ENCODE results near the gene SERPINB11.

The SERPINB11 gene

GRCh38 chr18:63689064-63689463 lies 13.7 kb upstream of the SERPINB11 start:
- H2AFZ ChIP-seq (ENCODE audit: low read depth, low read length), result no peak overlapping the region
- no peak overlapping the region for H3K4me3 ChIP-seq (ENCODE audit: low read length)
- no peaks in the 10 kb centered on the region for H3K36me3 ChIP-seq (ENCODE audit: insufficient read depth, low read length)
- H3K4me1 ChIP-seq (ENCODE audit: insufficient read depth, low read length), result no peaks in the 10 kb centered on the region
- no peaks in the 10 kb centered on the region for H3K9me3 ChIP-seq (ENCODE audit: low read length)
- no peaks in the 10 kb centered on the region for H3K27me3 ChIP-seq (ENCODE audit: insufficient read depth, low read length)

GRCh38 chr18:63697097-63697660 lies 5.6 kb upstream of the SERPINB11 start:
- H3K4me3 ChIP-seq (ENCODE audit: low read length), result no peak overlapping the region
- no peaks in the 10 kb centered on the region for H3K4me1 ChIP-seq (ENCODE audit: insufficient read depth, low read length)
- no peaks in the 10 kb centered on the region for H3K27me3 ChIP-seq (ENCODE audit: insufficient read depth, low read length)
- no peaks in the 10 kb centered on the region for H3K36me3 ChIP-seq (ENCODE audit: insufficient read depth, low read length)
- H2AFZ ChIP-seq (ENCODE audit: low read depth, low read length), result no peak overlapping the region
- H3K9me3 ChIP-seq (ENCODE audit: low read length), result no peaks in the 10 kb centered on the region

GRCh38 chr18:63700501-63700900 lies 2.3 kb upstream of the SERPINB11 start:
- Histone ChIP-seq H3K27me3 (ENCODE audit: insufficient read depth, low read length) (no peaks in the 10 kb centered on the region), H3K4me3 (ENCODE audit: low read length) (no peak overlapping the region), H3K4me1 (ENCODE audit: insufficient read depth, low read length) (no peaks in the 10 kb centered on the region), H3K36me3 (ENCODE audit: insufficient read depth, low read length) (no peaks in the 10 kb centered on the region), H2AFZ (ENCODE audit: low read depth, low read length) (no peak overlapping the region), H3K9me3 (ENCODE audit: low read length) (no peaks in the 10 kb centered on the region)

- H3K9me3 ChIP-seq (ENCODE audit: low read length), result no peaks in the 10 kb centered on the region
Measured at GRCh38 chr18:63701952-63702351, 808 bp upstream of the SERPINB11 start.

GRCh38 chr18:63705401-63705800 lies 2.6 kb downstream of the SERPINB11 start:
- Histone ChIP-seq H3K9me3 (ENCODE audit: low read length) (no peaks in the 10 kb centered on the region), H2AFZ (ENCODE audit: low read depth, low read length) (no peak overlapping the region), H3K27me3 (ENCODE audit: insufficient read depth, low read length) (no peaks in the 10 kb centered on the region), H3K4me1 (ENCODE audit: insufficient read depth, low read length) (no peaks in the 10 kb centered on the region), H3K36me3 (ENCODE audit: insufficient read depth, low read length) (no peaks in the 10 kb centered on the region), H3K4me3 (ENCODE audit: low read length) (no peak overlapping the region)

More at GRCh38 chr18:63701952-63702351, 808 bp upstream of the SERPINB11 start:
- H3K27me3 ChIP-seq (ENCODE audit: insufficient read depth, low read length), result no peaks in the 10 kb centered on the region
- no peak overlapping the region for H2AFZ ChIP-seq (ENCODE audit: low read depth, low read length)
- H3K36me3 ChIP-seq (ENCODE audit: insufficient read depth, low read length), result no peaks in the 10 kb centered on the region
- no peak overlapping the region for H3K4me3 ChIP-seq (ENCODE audit: low read length)
- no peaks in the 10 kb centered on the region for H3K4me1 ChIP-seq (ENCODE audit: insufficient read depth, low read length)

GRCh38 chr18:63707816-63708215 lies 5.1 kb downstream of the SERPINB11 start:
- no peaks in the 10 kb centered on the region for H3K9me3 ChIP-seq (ENCODE audit: low read length)

GRCh38 chr18:63708650-63709049 lies 5.9 kb downstream of the SERPINB11 start:
- no peaks in the 10 kb centered on the region for H3K9me3 ChIP-seq (ENCODE audit: low read length)
- no peak overlapping the region for H3K4me3 ChIP-seq (ENCODE audit: low read length)
- no peaks in the 10 kb centered on the region for H3K4me1 ChIP-seq (ENCODE audit: insufficient read depth, low read length)
- H3K36me3 ChIP-seq (ENCODE audit: insufficient read depth, low read length), result no peaks in the 10 kb centered on the region
- H3K27me3 ChIP-seq (ENCODE audit: insufficient read depth, low read length), result no peaks in the 10 kb centered on the region
- no peak overlapping the region for H2AFZ ChIP-seq (ENCODE audit: low read depth, low read length)

More at GRCh38 chr18:63707816-63708215, 5.1 kb downstream of the SERPINB11 start:
- H3K27me3 ChIP-seq (ENCODE audit: insufficient read depth, low read length), result no peaks in the 10 kb centered on the region
- H3K4me1 ChIP-seq (ENCODE audit: insufficient read depth, low read length), result no peaks in the 10 kb centered on the region
- H3K4me3 ChIP-seq (ENCODE audit: low read length), result no peak overlapping the region
- H3K36me3 ChIP-seq (ENCODE audit: insufficient read depth, low read length), result no peaks in the 10 kb centered on the region
- no peak overlapping the region for H2AFZ ChIP-seq (ENCODE audit: low read depth, low read length)

- Histone ChIP-seq H3K9me3 (ENCODE audit: low read length) (no peaks in the 10 kb centered on the region), H2AFZ (ENCODE audit: low read depth, low read length) (no peak overlapping the region), H3K27me3 (ENCODE audit: insufficient read depth, low read length) (no peaks in the 10 kb centered on the region), H3K36me3 (ENCODE audit: insufficient read depth, low read length) (no peaks in the 10 kb centered on the region), H3K4me3 (ENCODE audit: low read length) (no peak overlapping the region), H3K4me1 (ENCODE audit: insufficient read depth, low read length) (no peaks in the 10 kb centered on the region)
Measured at GRCh38 chr18:63725682-63726480, 23.1 kb downstream of the SERPINB11 start.

GRCh38 chr18:63730773-63731172 lies 28.0 kb downstream of the SERPINB11 start:
- Histone ChIP-seq H2AFZ (ENCODE audit: low read depth, low read length) (no peak overlapping the region), H3K4me3 (ENCODE audit: low read length) (no peak overlapping the region), H3K9me3 (ENCODE audit: low read length) (no peaks in the 10 kb centered on the region), H3K4me1 (ENCODE audit: insufficient read depth, low read length) (no peaks in the 10 kb centered on the region), H3K27me3 (ENCODE audit: insufficient read depth, low read length) (no peaks in the 10 kb centered on the region), H3K36me3 (ENCODE audit: insufficient read depth, low read length) (no peaks in the 10 kb centered on the region)

- Histone ChIP-seq H3K36me3 (ENCODE audit: insufficient read depth, low read length) (no peaks in the 10 kb centered on the region), H3K9me3 (ENCODE audit: low read length) (no peaks in the 10 kb centered on the region), H3K4me3 (ENCODE audit: low read length) (no peak overlapping the region), H3K4me1 (ENCODE audit: insufficient read depth, low read length) (no peaks in the 10 kb centered on the region), H2AFZ (ENCODE audit: low read depth, low read length) (no peak overlapping the region), H3K27me3 (ENCODE audit: insufficient read depth, low read length) (no peaks in the 10 kb centered on the region)
Measured at GRCh38 chr18:63731215-63731614, 28.5 kb downstream of the SERPINB11 start.

- Histone ChIP-seq H3K27me3 (ENCODE audit: insufficient read depth, low read length) (no peaks in the 10 kb centered on the region), H3K4me3 (ENCODE audit: low read length) (no peak overlapping the region), H3K4me1 (ENCODE audit: insufficient read depth, low read length) (no peaks in the 10 kb centered on the region), H3K9me3 (ENCODE audit: low read length) (no peaks in the 10 kb centered on the region), H2AFZ (ENCODE audit: low read depth, low read length) (no peak overlapping the region), H3K36me3 (ENCODE audit: insufficient read depth, low read length) (no peaks in the 10 kb centered on the region)
Measured at GRCh38 chr18:63736876-63737275, 34.1 kb downstream of the SERPINB11 start.

GRCh38 chr18:63741769-63742168 lies 39.0 kb downstream of the SERPINB11 start:
- no peak overlapping the region for H3K4me3 ChIP-seq (ENCODE audit: low read length)
- H3K4me1 ChIP-seq (ENCODE audit: insufficient read depth, low read length), result no peaks in the 10 kb centered on the region
- no peaks in the 10 kb centered on the region for H3K27me3 ChIP-seq (ENCODE audit: insufficient read depth, low read length)
- H3K36me3 ChIP-seq (ENCODE audit: insufficient read depth, low read length), result no peaks in the 10 kb centered on the region
- H3K9me3 ChIP-seq (ENCODE audit: low read length), result no peaks in the 10 kb centered on the region
- H2AFZ ChIP-seq (ENCODE audit: low read depth, low read length), result no peak overlapping the region

- Histone ChIP-seq H3K36me3 (ENCODE audit: insufficient read depth, low read length) (no peaks in the 10 kb centered on the region), H3K9me3 (ENCODE audit: low read length) (no peaks in the 10 kb centered on the region), H3K27me3 (ENCODE audit: insufficient read depth, low read length) (no peaks in the 10 kb centered on the region), H3K4me1 (ENCODE audit: insufficient read depth, low read length) (no peaks in the 10 kb centered on the region), H2AFZ (ENCODE audit: low read depth, low read length) (no peak overlapping the region), H3K4me3 (ENCODE audit: low read length) (no peak overlapping the region)
Measured at GRCh38 chr18:63747006-63747405, 44.2 kb downstream of the SERPINB11 start.
